DND-41 (cell line): Measurements from ENCODE around the gene DGKB.

Experiments used
- ATAC-seq: fragments of 200-7000 bp; cut with Tn5 transposase; 3 replicates; pipeline ENCODE4 v1.9.1; 2021; ENCODE audit warnings: low read depth; ENCODE audit not compliant: insufficient read depth
- DNase-seq: peaks from one replicate; pipeline ENCODE4 v3.0.0-alpha.2; 2020
- H2AFZ ChIP-seq: 2 replicates; pipeline ENCODE4 v1.6.0; 2012; ENCODE audit warnings: low read depth, low read length
- H3K27ac ChIP-seq: 2 replicates; pipeline ENCODE4 v1.5.1; 2012; ENCODE audit warnings: low read length, inconsistent platforms
- H3K27me3 ChIP-seq: fragments of 200-600 bp; sonication (generic); 2 replicates; pipeline ENCODE4 v1.6.0; 2012; ENCODE audit warnings: low read length, mild to moderate bottlenecking, inconsistent platforms; ENCODE audit not compliant: insufficient read depth, poor library complexity
- H3K36me3 ChIP-seq: 2 replicates; pipeline ENCODE4 v1.5.1; 2012; ENCODE audit warnings: low read length, inconsistent platforms; ENCODE audit not compliant: insufficient read depth
- H3K4me1 ChIP-seq: 2 replicates; pipeline ENCODE4 v1.5.1; 2012; ENCODE audit warnings: mild to moderate bottlenecking, low read length; ENCODE audit not compliant: insufficient read depth
- H3K4me2 ChIP-seq: 2 replicates; pipeline ENCODE4 v1.6.0; 2012; ENCODE audit warnings: mild to moderate bottlenecking, moderate library complexity, low read length, inconsistent platforms; ENCODE audit not compliant: insufficient read depth
- H3K4me3 ChIP-seq, 2 experiments: fragments of 200-600 bp in 1 of 2; shearing (Covaris generic) in 1 of 2; 2 replicates each; pipeline ENCODE4 v1.5.1; 2012 to 2016; ENCODE audit warnings: inconsistent platforms in 2 of 2, low read length in 2 of 2, mild to moderate bottlenecking in 2 of 2, low read depth in 1 of 2, moderate library complexity in 1 of 2
- H3K79me2 ChIP-seq: 2 replicates; pipeline ENCODE4 v1.6.0; 2012; ENCODE audit warnings: low read length, inconsistent platforms; ENCODE audit not compliant: insufficient read depth
- H3K9ac ChIP-seq: 2 replicates; pipeline ENCODE4 v1.6.0; 2012; ENCODE audit warnings: low read depth, mild to moderate bottlenecking, inconsistent platforms, low read length, moderate library complexity
- H3K9me3 ChIP-seq: 2 replicates; pipeline ENCODE4 v1.5.1; 2012; ENCODE audit warnings: low read length, moderate library complexity, mild to moderate bottlenecking, inconsistent platforms; ENCODE audit not compliant: insufficient read depth, severe bottlenecking
- H4K20me1 ChIP-seq: 2 replicates; pipeline ENCODE4 v1.6.0; 2012; ENCODE audit warnings: low read length; ENCODE audit not compliant: insufficient read depth
- CTCF ChIP-seq: IDR thresholded peaks from 2 replicates; pipeline ENCODE4 v1.5.1; 2012; ENCODE audit warnings: borderline replicate concordance, low read length, moderate library complexity, mild to moderate bottlenecking; ENCODE audit not compliant: poor library complexity, severe bottlenecking; ENCODE audit errors: extremely low read depth
- EZH2 ChIP-seq: IDR thresholded peaks from 3 replicates; pipeline ENCODE4 v1.6.1; 2012; ENCODE audit warnings: borderline replicate concordance, low read depth, mild to moderate bottlenecking, moderate library complexity, low read length, inconsistent platforms; ENCODE audit not compliant: severe bottlenecking

DGKB gene

GRCh38 chr7:14144538-14144937 lies 758.0 kb downstream of the DGKB start:
- Histone ChIP-seq H3K4me1 (no peaks in the 10 kb centered on the region), H3K4me3 (no peak overlapping the region), H3K36me3 (no peaks in the 10 kb centered on the region), H3K4me2 (no peak overlapping the region), H3K27me3 (no peaks in the 10 kb centered on the region), H3K79me2 (no peaks in the 10 kb centered on the region), H3K9ac (no peak overlapping the region), H2AFZ (no peak overlapping the region), H4K20me1 (no peaks in the 10 kb centered on the region), H3K27ac (no peak overlapping the region), H3K9me3 (no peaks in the 10 kb centered on the region)
- TF ChIP-seq EZH2 (no peak), CTCF (no peak)
- ATAC-seq = no peak
- DNase-seq = no peak

GRCh38 chr7:14144109-14144508 lies 758.4 kb downstream of the DGKB start:
- Histone ChIP-seq H3K36me3 (no peaks in the 10 kb centered on the region), H4K20me1 (no peaks in the 10 kb centered on the region), H2AFZ (no peak overlapping the region), H3K4me3 (no peak overlapping the region), H3K27me3 (no peaks in the 10 kb centered on the region), H3K9ac (no peak overlapping the region), H3K27ac (no peak overlapping the region), H3K79me2 (no peaks in the 10 kb centered on the region), H3K4me1 (no peaks in the 10 kb centered on the region), H3K9me3 (no peaks in the 10 kb centered on the region), H3K4me2 (no peak overlapping the region)
- DNase-seq = no peak
- TF ChIP-seq EZH2 = no peak
- no peak for TF ChIP-seq CTCF
- ATAC-seq = no peak

GRCh38 chr7:14137676-14138075 lies 764.9 kb downstream of the DGKB start:
- H3K27ac ChIP-seq = no peak overlapping the region

More at GRCh38 chr7:14137676-14138075, 764.9 kb downstream of the DGKB start:
- no peaks in the 10 kb centered on the region for H4K20me1 ChIP-seq
- TF ChIP-seq EZH2 (no peak), CTCF (no peak)
- H3K36me3 ChIP-seq = no peaks in the 10 kb centered on the region
- no peak overlapping the region for H3K9ac ChIP-seq
- H3K4me1 ChIP-seq = no peaks in the 10 kb centered on the region
- no peak overlapping the region for H3K4me2 ChIP-seq
- H3K4me3 ChIP-seq = no peak overlapping the region
- no peak overlapping the region for H2AFZ ChIP-seq
- H3K9me3 ChIP-seq = no peaks in the 10 kb centered on the region
- DNase-seq (no peak), ATAC-seq (no peak)
- H3K79me2 ChIP-seq = no peaks in the 10 kb centered on the region
- no peaks in the 10 kb centered on the region for H3K27me3 ChIP-seq
